Heart left ventricle (tissue), 13 donors: ENCODE data around the gene PCLO.

Experiments
- CTCF ChIP-seq, 12 donors: fragments of 200-600 bp; sonication (generic) in 4 of 12; IDR thresholded peaks; one replicate each; pipeline versions ENCODE4 v1.5.0 to v1.8.0; 2018 to 2022; ENCODE audit warnings: antibody characterized with exemption in 12 of 12, mild to moderate bottlenecking in 5 of 12
- POLR2A ChIP-seq, 2 donors: fragments of 450-650 bp; IDR thresholded peaks; one replicate each; pipeline ENCODE4 v1.6.1; 2017; ENCODE audit warnings: antibody characterized with exemption in 2 of 2, mild to moderate bottlenecking in 2 of 2, moderate library complexity in 2 of 2
- donor health status: ischemic (EF 13 %, LVEDD 7.1; RV severe dilation, severe dysfunction).
- donor health status: DM: no; HTN: yes; CAD: no.
- donor health status: DM: no; HTN: no; CAD: no.
- donor health status: ischemic (EF 25% LVEDD 6.9; RV normal size, moderate dysfunction).
- donor health status: ischemic (EF 25% LVEDD 5.7; RV mildly dilated, moderate dysfunction).
- donor health status: ischemic (EF 35%, LVEDD 5.7; RV mildly dilated, moderate dysfunction).
- donor health status: nonischemic (EF 11% LVEDD 7.7; RV severe dilation, severe dysfunction).
- donor health status: DM: yes; HTN: yes; CAD: no.
- donor health status: PGD.
- donor health status: ischemic (EF 29% LVEDD 5.4; RV normal size, mild dysfunction).
- donor health status: nonischemic (EF 23%, LVEDD 6.1; RV moderate dilation, normal function).

DNA sequence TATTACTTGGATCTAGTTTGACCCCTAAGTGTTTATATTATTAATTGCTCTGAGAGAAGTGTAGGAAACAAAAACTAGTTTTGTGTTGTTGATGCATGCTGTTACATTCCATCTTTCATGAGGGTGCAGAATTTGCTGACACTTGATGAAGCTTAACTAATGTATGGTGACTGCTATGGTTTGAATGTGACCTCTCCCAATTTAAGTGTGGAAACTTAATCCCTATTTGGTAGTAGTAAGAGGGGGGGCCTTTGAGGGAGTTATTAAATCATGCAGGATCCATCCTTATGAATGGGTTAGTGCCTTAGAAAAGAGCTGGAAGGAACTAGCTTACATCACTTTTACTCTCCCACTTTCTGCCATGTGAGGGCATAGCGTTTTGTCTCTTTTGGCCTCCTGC lies 142.5 kb downstream of the PCLO start:
- no peak for TF ChIP-seq CTCF (IDR thresholded peaks at IDR 0.05)
- TF ChIP-seq POLR2A (IDR thresholded peaks at IDR 0.05) = no peak
